ENCODE measurements around the gene RNF175. TPM values are rescaled to one million over a fixed set of nuclear protein-coding genes. Genes with fewer than 3 reads are reported as not detected.

RNF175 gene
- total RNA-seq, 2 experiments from 2014 or later: not detected

DNA sequence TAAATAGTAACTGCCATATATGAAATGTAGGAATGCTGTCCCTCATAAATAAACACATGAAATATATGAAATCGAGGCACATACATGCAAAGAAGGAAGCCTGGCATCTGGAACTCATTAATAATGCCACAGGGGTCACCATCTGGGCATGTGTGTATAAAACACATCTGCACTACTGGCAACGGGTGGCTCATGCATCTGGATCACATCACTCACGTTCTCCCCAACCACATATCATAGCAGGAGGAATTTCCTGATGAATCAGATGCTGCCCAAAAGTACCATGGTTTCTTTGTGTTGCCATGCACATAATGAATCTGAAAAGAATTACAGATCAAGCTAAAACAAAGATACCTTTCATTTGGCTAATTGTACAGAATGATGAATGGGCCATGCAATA is 28.6 kb downstream of the RNF175 start:
- no peak for DNase-seq
- no peaks in the 10 kb centered on the region for H3K9me3 Mint-ChIP-seq
- H3K4me1 Mint-ChIP-seq (ENCODE audit: low read depth): peaks cover 10% of the 10 kb centered on the region
- ChIA-PET CTCF (no interaction called here), POLR2A (no interaction called here)
- H3K27ac Mint-ChIP-seq: no peak overlapping the region
- no peak overlapping the region for H3K4me3 Mint-ChIP-seq
- intact Hi-C loops (cut with micrococcal nuclease): no loop called here
- no peak for TF ChIP-seq CTCF (IDR thresholded peaks at IDR 0.05)
- no peak for ATAC-seq
- no peaks in the 10 kb centered on the region for H3K36me3 Mint-ChIP-seq (ENCODE audit: low read depth)
- H3K27me3 Mint-ChIP-seq: peaks cover 4% of the 10 kb centered on the region

- Mint-ChIP-seq H3K4me1 (ENCODE audit: low read depth) (peaks cover 8% of the 10 kb centered on the region), H3K27ac (no peak overlapping the region), H3K27me3 (peaks cover 2% of the 10 kb centered on the region), H3K36me3 (ENCODE audit: low read depth) (no peaks in the 10 kb centered on the region), H3K9me3 (no peaks in the 10 kb centered on the region), H3K4me3 (no peak overlapping the region)
- intact Hi-C loops (cut with micrococcal nuclease): no loop called here
- DNase-seq (no peak), ATAC-seq (no peak)
- ChIA-PET CTCF (interaction anchor here (1.1 to 1.2 kb wide), 2 partner anchors 19 kb away, joined by 3 to 4 read pairs; no protein-coding TSS in a partner anchor), POLR2A (no interaction called here)
- no peak for TF ChIP-seq CTCF (IDR thresholded peaks at IDR 0.05)
These were observed 29.9 kb downstream of the RNF175 start for GRCh38 chr4:153729895-153730294.

- Mint-ChIP-seq H3K27me3 (peaks cover 1% of the 10 kb centered on the region), H3K36me3 (ENCODE audit: low read depth) (no peaks in the 10 kb centered on the region), H3K4me1 (ENCODE audit: low read depth) (peaks cover 6% of the 10 kb centered on the region), H3K27ac (no peak overlapping the region), H3K9me3 (no peaks in the 10 kb centered on the region), H3K4me3 (no peak overlapping the region)
- ChIA-PET POLR2A (no interaction called here), CTCF (no interaction called here)
- no peak for TF ChIP-seq CTCF (IDR thresholded peaks at IDR 0.05)
- no peak for ATAC-seq
- DNase-seq: no peak
- intact Hi-C loops (cut with micrococcal nuclease): no loop called here
These were observed 31.2 kb downstream of the RNF175 start for GRCh38 chr4:153728660-153729059.

DNA sequence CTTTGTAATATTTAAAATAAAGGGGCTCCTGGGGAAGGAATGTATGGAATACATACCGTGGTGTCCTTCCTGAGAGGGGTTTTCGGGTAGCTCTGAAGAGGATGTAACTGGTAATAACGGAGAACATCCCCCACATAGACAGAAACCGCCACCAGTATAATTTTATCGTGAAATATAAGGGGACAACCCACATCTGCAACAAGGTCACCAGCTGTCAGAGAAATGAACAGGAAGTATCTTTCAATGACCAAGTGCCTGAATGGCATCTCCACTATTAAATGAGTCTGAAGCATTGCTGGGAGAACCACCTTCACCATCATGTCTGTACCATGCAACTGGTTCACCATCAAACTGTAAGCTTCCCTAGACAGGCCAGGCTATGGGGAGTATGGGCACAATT is 31.7 kb downstream of the RNF175 start:
- peaks cover 1% of the 10 kb centered on the region for H3K27me3 Mint-ChIP-seq
- no peak overlapping the region for H3K27ac Mint-ChIP-seq
- peaks cover 4% of the 10 kb centered on the region for H3K4me1 Mint-ChIP-seq (ENCODE audit: low read depth)
- H3K4me3 Mint-ChIP-seq: no peak overlapping the region
- no peaks in the 10 kb centered on the region for H3K9me3 Mint-ChIP-seq
- ChIA-PET POLR2A (no interaction called here), CTCF (interaction anchor here (1.2 to 1.7 kb wide), 2 partner anchors 22 to 57 kb away, joined by 4 to 5 read pairs; no protein-coding TSS in a partner anchor)
- intact Hi-C loops (cut with micrococcal nuclease): no loop called here
- no peak for ATAC-seq
- no peaks in the 10 kb centered on the region for H3K36me3 Mint-ChIP-seq (ENCODE audit: low read depth)
- TF ChIP-seq CTCF (IDR thresholded peaks at IDR 0.05): no peak
- DNase-seq: no peak

GRCh38 chr4:153725831-153726154 is 34.0 kb downstream of the RNF175 start:
- Mint-ChIP-seq H3K27ac (no peak overlapping the region), H3K27me3 (peaks cover 3% of the 10 kb centered on the region), H3K4me1 (ENCODE audit: low read depth) (no peaks in the 10 kb centered on the region), H3K4me3 (no peak overlapping the region), H3K9me3 (no peaks in the 10 kb centered on the region), H3K36me3 (ENCODE audit: low read depth) (no peaks in the 10 kb centered on the region)
- intact Hi-C loops (cut with micrococcal nuclease): no loop called here
- no peak for TF ChIP-seq CTCF (IDR thresholded peaks at IDR 0.05)
- ATAC-seq (no peak), DNase-seq (no peak)
- POLR2A ChIA-PET: interaction anchor here (0.8 kb wide), 1 partner anchor 63 kb away, joined by 3 read pairs; no protein-coding TSS in a partner anchor
- CTCF ChIA-PET: interaction anchor here (0.7 to 1.8 kb wide), 3 partner anchors 8 to 382 kb away, joined by 3 to 8 read pairs (median 4); no protein-coding TSS in a partner anchor
